Measurements from ENCODE around the gene PSMB7. TPM values are rescaled to one million over a fixed set of nuclear protein-coding genes. Genes with fewer than 3 reads are reported as not detected.

Gene PSMB7
- total and polyA plus RNA-seq, 12 donors: 148 to 308 (median 163) TPM

GRCh38 chr9:124354346-124355038, 60.8 kb downstream of the PSMB7 start:
- ATAC-seq: no peak
- Histone ChIP-seq H3K27me3 (no peaks in the 10 kb centered on the region), H3K4me3 (no peak overlapping the region), H3K27ac (no peak overlapping the region), H3K4me1 (peaks cover 0 to 27% (median 16%) of the 10 kb centered on the region in 9 donors), H3K36me3 (peaks cover 0 to 85% (median 40%) of the 10 kb centered on the region in 9 donors), H3K9me3 (no peaks in the 10 kb centered on the region)
- intact Hi-C loops (cut with DNase I): no loop called here
- 87% methylated on average over 17 of the region's 17 CpGs for WGBS, 2 donors
- TF ChIP-seq CTCF (IDR thresholded peaks at IDR 0.05): no peak
- DNase-seq: no peak

- 77 to 78% methylated on average over 4 of the region's 4 CpGs for WGBS, 2 donors
- Histone ChIP-seq H3K27ac (no peak overlapping the region), H3K9me3 (no peaks in the 10 kb centered on the region), H3K36me3 (peaks cover 0 to 89% (median 42%) of the 10 kb centered on the region in 9 donors), H3K4me3 (no peak overlapping the region), H3K4me1 (peaks cover 0 to 23% (median 14%) of the 10 kb centered on the region in 9 donors), H3K27me3 (no peaks in the 10 kb centered on the region)
- no peak for ATAC-seq
- DNase-seq: no peak
- TF ChIP-seq CTCF (IDR thresholded peaks at IDR 0.05): no peak
- intact Hi-C loops (cut with DNase I): no loop called here
Measured at GRCh38 chr9:124353811-124354274, 61.4 kb downstream of the PSMB7 start.

GRCh38 chr9:124353166-124353768, 62.0 kb downstream of the PSMB7 start:
- Histone ChIP-seq H3K4me3 (no peak overlapping the region), H3K36me3 (peaks cover 0 to 94% (median 47%) of the 10 kb centered on the region in 9 donors), H3K27ac (no peak overlapping the region), H3K27me3 (no peaks in the 10 kb centered on the region), H3K9me3 (no peaks in the 10 kb centered on the region), H3K4me1 (peaks cover 0 to 18% (median 9%) of the 10 kb centered on the region in 9 donors)
- intact Hi-C loops (cut with DNase I): no loop called here
- DNase-seq: no peak
- 91 to 93% methylated on average over 7 of the region's 7 CpGs for WGBS, 2 donors
- no peak for TF ChIP-seq CTCF (IDR thresholded peaks at IDR 0.05)
- no peak for ATAC-seq

- Histone ChIP-seq H3K4me3 (no peak overlapping the region), H3K36me3 (peaks cover 0 to 100% (median 51%) of the 10 kb centered on the region in 9 donors), H3K4me1 (peaks cover 0 to 11% (median 3%) of the 10 kb centered on the region in 9 donors), H3K27me3 (no peaks in the 10 kb centered on the region), H3K9me3 (no peaks in the 10 kb centered on the region), H3K27ac (no peak overlapping the region)
- intact Hi-C loops (cut with DNase I): no loop called here
- no peak for DNase-seq
- WGBS, 2 donors: 90 to 92% methylated on average over 8 of the region's 8 CpGs
- no peak for TF ChIP-seq CTCF (IDR thresholded peaks at IDR 0.05)
- ATAC-seq: no peak
Measured at GRCh38 chr9:124352616-124353015, 62.6 kb downstream of the PSMB7 start.
